Caco-2 (cell line): ENCODE results near the gene SOAT2. TPM values are rescaled to one million over a fixed set of nuclear protein-coding genes. Genes with fewer than 3 reads are reported as not detected.

Experiments used
- BruUV-seq: library from RNA; stranded (reverse); fragments of 400-500 nt; replicated peaks from 2 replicates; lab custom pipeline; 2021; lab: Mats Ljungman, UMichigan
- CTCF ChIA-PET: fragments of 300-600 bp; sonication (Branson Sonifier 250); formaldehyde crosslinking; loops from one replicate; lab custom pipeline; 2022; ENCODE audit warnings: antibody characterized with exemption; lab: Charles Lee
- POLR2A ChIA-PET: fragments of 300-600 bp; sonication (Branson Sonifier 250); formaldehyde crosslinking; loops from one replicate; lab custom pipeline; 2022; ENCODE audit warnings: antibody characterized with exemption; lab: Charles Lee
- DNase-seq, 2 experiments: peaks; one replicate each; pipeline versions ENCODE4 v3.0.0 to v3.0.0-alpha.2; 2020 to 2022
- H3K27me3 ChIP-seq: replicated peaks from 2 replicates; pipeline ENCODE4 v1.6.0; 2011; ENCODE audit warnings: low read length; ENCODE audit not compliant: control insufficient read depth, insufficient read depth
- H3K36me3 ChIP-seq: 2 replicates; pipeline ENCODE4 v1.5.1; 2011; ENCODE audit warnings: low read length; ENCODE audit not compliant: control insufficient read depth, insufficient read depth
- H3K4me1 ChIP-seq: fragments of 250-450 bp; sonication (Bioruptor Pico); 2 replicates; pipeline ENCODE4 v1.5.1; 2020; ENCODE audit warnings: mild to moderate bottlenecking
- H3K4me3 ChIP-seq: 2 replicates; pipeline ENCODE4 v1.5.1; 2011; ENCODE audit warnings: low read depth, mild to moderate bottlenecking, control low read depth, low read length
- H3K9me3 ChIP-seq: fragments of 250-450 bp; sonication (Bioruptor Pico); 2 replicates; pipeline ENCODE4 v1.5.1; 2020; ENCODE audit warnings: mild to moderate bottlenecking, moderate library complexity
- H3K27ac Mint-ChIP-seq: one replicate; pipeline ENCODE4 v1.8.0; 2022; ENCODE audit warnings: mixed read lengths; ENCODE audit not compliant: unreplicated experiment
- H3K27me3 Mint-ChIP-seq: one replicate; pipeline ENCODE4 v1.8.0; 2022; ENCODE audit warnings: mixed read lengths; ENCODE audit not compliant: insufficient read depth, unreplicated experiment
- H3K36me3 Mint-ChIP-seq: one replicate; pipeline ENCODE4 v1.8.0; 2022; ENCODE audit warnings: mild to moderate bottlenecking, mixed read lengths; ENCODE audit not compliant: insufficient read depth, unreplicated experiment
- H3K4me1 Mint-ChIP-seq: one replicate; pipeline ENCODE4 v1.8.0; 2022; ENCODE audit warnings: low read depth, mixed read lengths; ENCODE audit not compliant: unreplicated experiment
- H3K4me3 Mint-ChIP-seq: one replicate; pipeline ENCODE4 v1.8.0; 2022; ENCODE audit warnings: mild to moderate bottlenecking, moderate library complexity, mixed read lengths; ENCODE audit not compliant: unreplicated experiment
- H3K9me3 Mint-ChIP-seq: one replicate; pipeline ENCODE4 v1.8.0; 2022; ENCODE audit warnings: mixed read lengths; ENCODE audit not compliant: unreplicated experiment
- CTCF ChIP-seq, 2 experiments: fragments of 200-600 bp in 1 of 2; IDR thresholded peaks; 1 replicate in 1 of 2; 2 replicates in 1 of 2; pipeline versions ENCODE4 v1.5.1 to v1.8.0; 2011 to 2022; ENCODE audit warnings: antibody characterized with exemption in 1 of 2, control low read depth in 1 of 2, inconsistent platforms in 1 of 2, low read depth in 1 of 2, low read length in 1 of 2, mild to moderate bottlenecking in 1 of 2, moderate library complexity in 1 of 2; ENCODE audit not compliant: insufficient read depth in 1 of 2, severe bottlenecking in 1 of 2, unreplicated experiment in 1 of 2
- intact Hi-C: fragments of 100-400 bp; cut with micrococcal nuclease; formaldehyde crosslinking; loops from one replicate; pipeline ENCODE4 v1.10.0; 2022; ENCODE audit not compliant: unreplicated experiment
- total RNA-seq: library from RNA; stranded (reverse); gene quantifications from 2 replicates; pipeline ENCODE4 v1.2.3, GENCODE V29; 2022

The SOAT2 gene
- total RNA-seq, 1 experiment from 2014 or later, result 6.5 TPM

DNA sequence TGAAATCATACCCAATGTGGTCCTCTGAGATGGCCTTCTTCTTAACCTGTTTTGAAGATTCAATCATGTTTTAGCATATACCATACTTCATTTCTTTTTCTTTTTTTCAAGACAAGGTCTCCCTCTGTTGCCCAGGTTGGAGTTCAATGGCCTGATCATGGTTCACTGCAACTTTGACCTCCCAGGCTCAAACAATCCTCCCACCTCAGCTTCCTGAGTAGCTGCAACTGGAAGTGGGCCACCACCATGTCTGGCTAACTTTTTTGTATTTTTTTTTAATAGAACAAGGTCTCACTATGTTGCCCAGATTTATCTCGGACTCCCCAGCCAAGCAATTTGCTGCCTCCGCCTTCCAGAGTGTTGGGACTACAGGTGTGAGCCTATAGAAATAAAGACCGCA, 30.4 kb downstream of the SOAT2 start:
- H3K9me3 ChIP-seq, result 0 out of 2 replicates have a peak, but pooled peaks cover 3% of the 10 kb centered on the region
- no peak for TF ChIP-seq CTCF (IDR thresholded peaks at IDR 0.05; ENCODE audit: insufficient read depth in 1 of 2, low read depth in 1 of 2, low read length in 1 of 2, severe bottlenecking in 1 of 2, unreplicated experiment in 1 of 2)
- no peak overlapping the region for H3K4me3 Mint-ChIP-seq
- H3K4me3 ChIP-seq, result no peak overlapping the region
- no peaks in the 10 kb centered on the region for H3K27me3 Mint-ChIP-seq
- H3K36me3 Mint-ChIP-seq, result no peaks in the 10 kb centered on the region
- intact Hi-C loops, result no loop called here
- no peak overlapping the region for H3K27ac Mint-ChIP-seq
- ChIA-PET POLR2A (no interaction called here), CTCF (no interaction called here)
- H3K9me3 Mint-ChIP-seq, result peaks cover 14% of the 10 kb centered on the region
- DNase-seq, result no peak
- no peaks in the 10 kb centered on the region for H3K27me3 ChIP-seq
- no TSS peak for BruUV-seq
- no peaks in the 10 kb centered on the region for H3K36me3 ChIP-seq
- H3K4me1 Mint-ChIP-seq, result no peaks in the 10 kb centered on the region
- no peaks in the 10 kb centered on the region for H3K4me1 ChIP-seq

GRCh38 chr12:53143355-53143754, 40.1 kb downstream of the SOAT2 start:
- H3K9me3 Mint-ChIP-seq, result peaks cover 9% of the 10 kb centered on the region
- ChIA-PET POLR2A (interaction anchor here (0.6 to 1.0 kb wide), 3 partner anchors 37 to 275 kb away, joined by 3 to 11 read pairs (median 5); partner anchors contain the start of genes CSAD and ZNF740), CTCF (interaction anchor here (0.5 to 1.0 kb wide), 9 partner anchors 16 to 426 kb away, joined by 3 to 5 read pairs (median 4); no protein-coding TSS in a partner anchor)
- Histone ChIP-seq H3K4me1 (peaks cover 22% of the 10 kb centered on the region), H3K27me3 (no peaks in the 10 kb centered on the region), H3K36me3 (no peaks in the 10 kb centered on the region), H3K4me3 (no peak overlapping the region), H3K9me3 (peaks cover 17% of the 10 kb centered on the region)
- no peak for TF ChIP-seq CTCF (IDR thresholded peaks at IDR 0.05; ENCODE audit: insufficient read depth in 1 of 2, low read depth in 1 of 2, low read length in 1 of 2, severe bottlenecking in 1 of 2, unreplicated experiment in 1 of 2)
- no peaks in the 10 kb centered on the region for H3K36me3 Mint-ChIP-seq
- no peaks in the 10 kb centered on the region for H3K27me3 Mint-ChIP-seq
- peak; percentile 68 to 70 for DNase-seq
- H3K4me3 Mint-ChIP-seq, result no peak overlapping the region
- peak overlapping the region; percentile 2 for H3K27ac Mint-ChIP-seq
- H3K4me1 Mint-ChIP-seq, result no peaks in the 10 kb centered on the region
- no TSS peak for BruUV-seq
- intact Hi-C loops, result no loop called here

DNA sequence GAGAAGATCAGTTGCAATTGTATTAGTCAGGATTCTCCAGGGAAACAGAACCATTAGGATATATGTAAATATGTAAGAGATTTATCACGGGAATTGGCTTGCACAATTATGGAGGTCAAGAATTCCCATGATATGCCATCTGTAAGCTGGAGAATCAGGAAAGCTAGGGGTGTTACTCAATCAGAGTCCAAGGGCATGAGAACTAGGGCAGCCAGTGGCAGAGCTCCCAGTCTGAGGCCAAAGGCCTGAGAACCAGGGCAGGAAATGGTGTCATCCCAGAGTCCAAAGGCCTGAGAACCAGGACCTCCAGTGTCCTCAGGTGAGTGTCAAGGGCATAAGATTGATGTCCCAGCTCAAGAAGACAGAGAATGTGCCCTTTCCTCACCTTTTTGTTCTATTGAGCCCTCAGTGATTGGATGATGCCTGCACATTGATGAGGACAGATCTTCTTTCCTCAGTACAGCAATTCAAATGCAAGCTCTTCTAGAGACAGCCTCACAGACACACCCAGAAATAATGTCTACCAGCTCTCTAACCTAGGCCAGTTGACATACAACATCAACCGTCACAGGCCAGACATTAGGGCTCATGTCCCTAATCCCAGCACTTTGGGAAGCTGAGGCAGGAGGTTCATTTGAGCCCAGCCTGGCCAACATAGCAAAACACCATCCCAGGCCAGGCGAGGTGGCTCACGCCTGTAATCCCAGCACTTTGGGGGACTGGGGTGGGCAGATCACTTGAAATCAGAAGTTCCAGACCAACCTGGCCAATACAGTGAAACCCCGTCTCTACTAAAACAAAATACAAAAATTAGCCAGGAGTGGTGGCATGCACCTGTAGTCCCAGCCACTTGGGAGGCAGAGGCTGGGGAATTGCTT, 42.3 kb downstream of the SOAT2 start:
- no peaks in the 10 kb centered on the region for H3K4me1 Mint-ChIP-seq
- CTCF ChIA-PET, result interaction anchor here (0.6 kb wide), 1 partner anchor 272 kb away, joined by 5 read pairs; no protein-coding TSS in a partner anchor
- Histone ChIP-seq H3K27me3 (no peaks in the 10 kb centered on the region), H3K36me3 (no peaks in the 10 kb centered on the region), H3K4me1 (peaks cover 22% of the 10 kb centered on the region), H3K9me3 (no peaks in the 10 kb centered on the region), H3K4me3 (no peak overlapping the region)
- POLR2A ChIA-PET, result no interaction called here
- H3K4me3 Mint-ChIP-seq, result no peak overlapping the region
- no peaks in the 10 kb centered on the region for H3K9me3 Mint-ChIP-seq
- no peak for DNase-seq
- no peak overlapping the region for H3K27ac Mint-ChIP-seq
- H3K36me3 Mint-ChIP-seq, result no peaks in the 10 kb centered on the region
- intact Hi-C loops, result no loop called here
- no peak for TF ChIP-seq CTCF (IDR thresholded peaks at IDR 0.05; ENCODE audit: insufficient read depth in 1 of 2, low read depth in 1 of 2, low read length in 1 of 2, severe bottlenecking in 1 of 2, unreplicated experiment in 1 of 2)
- no peaks in the 10 kb centered on the region for H3K27me3 Mint-ChIP-seq
- BruUV-seq, result no TSS peak
